ENCODE measurements around the gene PAGE4.
A peak's percentile ranks its signal among the peaks of the same experiment; 100 is the strongest.

The PAGE4 gene

DNA sequence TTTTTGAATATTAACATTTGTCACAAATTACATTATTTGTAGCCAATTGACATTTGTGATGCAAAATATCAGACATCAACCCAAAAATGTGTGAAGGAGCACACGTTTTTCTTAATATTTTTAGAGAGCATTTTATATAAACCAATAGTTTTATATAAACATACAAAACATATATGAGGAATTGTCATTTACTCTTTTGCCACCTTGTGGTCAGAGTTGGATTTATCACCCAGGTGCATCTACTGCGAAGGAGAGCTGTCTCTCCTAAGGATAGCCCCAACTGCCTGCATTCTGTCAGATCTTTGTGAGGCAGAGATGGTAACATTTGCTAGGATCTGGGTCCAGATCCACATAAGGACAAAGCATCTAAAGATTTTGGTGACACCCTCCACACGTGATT is 47.6 kb downstream of the PAGE4 start:
- peak; percentile 50 for DNase-seq (ENCODE audit: low read depth)

DNA sequence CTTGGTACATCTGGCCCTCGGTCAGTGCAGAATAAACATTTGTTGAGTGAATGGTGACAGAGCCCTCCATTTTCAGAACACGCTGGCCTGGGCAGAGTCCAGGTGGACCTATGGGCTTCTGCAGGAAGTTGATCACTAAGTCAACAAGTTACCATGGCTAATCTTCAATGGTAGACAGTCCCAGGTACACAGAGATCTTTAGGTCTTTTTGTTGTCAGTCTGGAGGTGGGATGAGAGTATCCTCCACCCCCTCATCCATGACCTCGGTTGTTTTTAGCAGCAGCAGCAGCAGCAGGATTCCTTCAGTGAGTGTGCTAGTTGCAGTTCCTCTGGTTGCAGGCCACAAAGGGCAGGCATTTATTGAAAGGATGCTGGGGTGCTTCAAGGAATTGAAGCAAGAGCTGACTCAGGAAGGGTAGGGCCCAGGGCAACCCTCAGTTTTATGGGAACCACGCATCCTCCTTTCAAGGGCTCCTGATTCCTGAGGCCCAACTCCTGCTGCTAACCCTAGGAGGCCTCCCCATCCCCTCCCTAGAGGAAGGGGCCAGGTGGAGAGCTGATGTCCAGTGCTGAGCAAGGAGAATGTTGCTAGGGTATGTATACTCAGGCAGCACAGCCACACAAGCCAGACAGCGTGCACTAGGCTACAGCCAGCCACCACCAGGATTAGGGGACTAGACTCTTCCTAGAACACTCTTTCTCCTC is 48.4 kb downstream of the PAGE4 start:
- DNase-seq (ENCODE audit: low read depth): no peak

DNA sequence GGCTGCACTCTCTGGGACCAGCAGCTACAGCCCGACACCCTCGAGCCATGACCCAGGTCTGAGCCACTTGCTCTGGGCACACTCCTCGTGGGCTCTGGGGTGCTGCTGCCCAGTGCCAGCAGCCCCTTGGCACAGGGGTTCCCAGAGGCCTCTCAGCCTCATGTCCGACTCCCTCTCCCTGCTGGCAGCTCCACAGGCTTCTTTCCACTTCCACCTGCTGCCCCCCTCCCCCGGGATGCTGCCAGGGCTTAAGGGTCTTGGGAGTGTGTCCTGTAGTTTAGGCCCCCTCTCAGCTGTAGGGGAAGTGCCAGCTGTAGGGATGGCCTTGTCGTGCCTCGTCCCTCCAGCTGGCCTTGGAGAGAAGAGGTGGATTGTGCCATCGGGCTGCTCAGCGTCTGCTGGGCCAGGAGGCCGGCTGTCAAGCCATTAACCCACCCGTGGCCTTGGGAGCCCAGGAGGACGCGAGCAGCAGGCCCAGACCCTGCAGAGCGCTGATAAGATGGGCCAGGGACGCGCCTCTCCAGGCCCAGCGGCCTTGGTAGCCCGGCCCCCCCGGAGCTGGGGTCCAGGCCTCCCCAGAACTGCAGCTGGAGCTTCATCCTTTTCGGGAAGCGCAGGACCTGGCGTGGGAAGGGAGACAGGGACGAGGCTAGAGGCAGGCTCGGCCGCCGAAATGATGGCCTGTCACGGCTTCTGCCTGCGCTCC is 49.2 kb downstream of the PAGE4 start:
- DNase-seq (ENCODE audit: low read depth): no peak

DNA sequence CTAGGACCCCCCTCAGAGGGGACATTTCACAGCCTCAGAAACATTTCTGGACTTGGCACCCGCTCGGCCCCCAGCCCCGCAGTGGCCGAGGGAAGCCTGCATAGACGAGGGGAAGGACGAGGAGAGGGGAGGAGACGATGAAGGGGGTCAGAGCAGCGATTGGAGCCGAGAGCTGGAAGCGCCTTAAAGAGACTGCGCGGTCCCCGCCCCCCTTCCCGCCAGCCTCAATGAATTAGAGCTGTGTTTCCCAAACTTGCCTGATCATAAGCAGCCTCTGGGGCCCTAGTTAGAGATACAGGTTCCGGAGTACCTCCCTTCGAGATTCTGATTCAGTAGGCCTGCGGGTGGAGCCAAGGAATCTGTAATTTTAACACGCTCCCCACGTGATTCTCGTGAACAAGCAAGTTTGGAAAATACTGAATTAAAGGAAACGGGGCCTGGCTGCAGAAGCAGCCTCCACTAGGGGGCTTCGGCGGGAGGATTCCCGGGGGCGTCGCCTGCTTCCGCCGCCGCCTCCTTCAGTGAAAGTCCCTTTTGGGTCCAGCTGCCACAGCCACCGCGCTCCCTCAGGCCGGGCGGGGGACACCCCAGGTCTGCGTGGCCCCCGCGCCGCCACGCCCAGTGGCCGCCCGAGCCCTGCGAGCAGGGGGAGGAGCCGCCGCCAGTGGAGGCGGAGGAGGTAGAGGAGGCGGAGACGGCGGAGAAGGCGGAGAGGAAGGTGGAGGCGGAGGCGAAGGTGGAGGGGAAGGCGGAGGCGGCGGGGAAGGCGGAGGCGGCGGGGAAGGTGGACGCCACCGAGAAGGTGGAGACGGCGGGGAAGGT is 49.9 kb downstream of the PAGE4 start, which contains the start of gene USP27X:
TSS of gene USP27X (plus strand) at position 651 of the 822 bp plus-strand sequence. CDS start 824 bp downstream, outside the sequence.
- peak; percentile 78 for DNase-seq (ENCODE audit: low read depth)

DNA sequence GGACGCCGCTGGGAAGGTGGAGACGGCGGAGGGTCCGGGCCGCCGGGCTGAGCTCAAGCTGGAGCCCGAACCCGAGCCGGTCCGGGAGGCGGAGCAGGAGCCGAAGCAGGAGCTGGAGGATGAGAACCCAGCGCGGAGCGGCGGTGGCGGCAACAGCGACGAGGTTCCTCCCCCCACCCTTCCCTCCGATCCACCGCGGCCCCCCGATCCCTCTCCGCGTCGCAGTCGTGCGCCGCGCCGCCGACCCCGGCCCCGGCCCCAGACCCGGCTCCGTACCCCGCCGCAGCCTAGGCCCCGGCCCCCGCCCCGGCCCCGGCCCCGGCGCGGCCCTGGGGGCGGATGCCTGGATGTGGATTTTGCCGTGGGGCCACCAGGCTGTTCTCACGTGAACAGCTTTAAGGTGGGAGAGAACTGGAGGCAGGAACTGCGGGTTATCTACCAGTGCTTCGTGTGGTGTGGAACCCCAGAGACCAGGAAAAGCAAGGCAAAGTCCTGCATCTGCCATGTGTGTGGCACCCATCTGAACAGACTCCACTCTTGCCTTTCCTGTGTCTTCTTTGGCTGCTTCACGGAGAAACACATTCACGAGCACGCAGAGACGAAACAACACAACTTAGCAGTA is 50.7 kb downstream of the PAGE4 start:
- DNase-seq (ENCODE audit: low read depth): peak; percentile 1

DNA sequence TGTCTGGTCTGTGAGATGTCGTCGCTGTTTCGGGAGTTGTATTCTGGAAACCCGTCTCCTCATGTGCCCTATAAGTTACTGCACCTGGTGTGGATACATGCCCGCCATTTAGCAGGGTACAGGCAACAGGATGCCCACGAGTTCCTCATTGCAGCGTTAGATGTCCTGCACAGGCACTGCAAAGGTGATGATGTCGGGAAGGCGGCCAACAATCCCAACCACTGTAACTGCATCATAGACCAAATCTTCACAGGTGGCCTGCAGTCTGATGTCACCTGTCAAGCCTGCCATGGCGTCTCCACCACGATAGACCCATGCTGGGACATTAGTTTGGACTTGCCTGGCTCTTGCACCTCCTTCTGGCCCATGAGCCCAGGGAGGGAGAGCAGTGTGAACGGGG is 51.6 kb downstream of the PAGE4 start:
- no peak for DNase-seq (ENCODE audit: low read depth)

Measured in ELR (cell line).